8988T (cell line): ENCODE measurements around the gene NBPF9.
"Not testable (repeated sequence)": the region's sequence is repeated elsewhere in the genome, so short reads cannot be mapped to it uniquely, and the experiment has no call there.

Experiments
- DNase-seq: peaks from one replicate; pipeline ENCODE4 v3.0.0; 2011

Gene NBPF9

GRCh38 chr1:149103109-149104081 lies at the start of gene NBPF9:
Gene NBPF9, minus strand, starts transcription at chr1:149103551. Its CDS starts 21,412 bp downstream, at chr1:149082139.
- not testable (repeated sequence) for DNase-seq

GRCh38 chr1:149149909-149150308 lies 46.6 kb upstream of the NBPF9 start:
- not testable (repeated sequence) for DNase-seq

GRCh38 chr1:149137585-149137984 lies 34.2 kb upstream of the NBPF9 start:
- not testable (repeated sequence) for DNase-seq

- not testable (repeated sequence) for DNase-seq
Observed at GRCh38 chr1:149130938-149131337, 27.6 kb upstream of the NBPF9 start.

GRCh38 chr1:149129245-149129644 lies 25.9 kb upstream of the NBPF9 start:
- DNase-seq = not testable (repeated sequence)

- not testable (repeated sequence) for DNase-seq
Observed at GRCh38 chr1:149126555-149127145, 23.3 kb upstream of the NBPF9 start.

GRCh38 chr1:149123948-149124926 lies 20.9 kb upstream of the NBPF9 start:
- not testable (repeated sequence) for DNase-seq

GRCh38 chr1:149112828-149113227 lies 9.5 kb upstream of the NBPF9 start:
- not testable (repeated sequence) for DNase-seq

- not testable (repeated sequence) for DNase-seq
Observed at GRCh38 chr1:149110343-149110742, 7.0 kb upstream of the NBPF9 start.

GRCh38 chr1:149102574-149102973 lies 777 bp downstream of the NBPF9 start:
- DNase-seq = not testable (repeated sequence)

GRCh38 chr1:149098276-149098675 lies 5.1 kb downstream of the NBPF9 start:
- DNase-seq = not testable (repeated sequence)

GRCh38 chr1:149093155-149093554 lies 10.2 kb downstream of the NBPF9 start:
- DNase-seq = not testable (repeated sequence)

GRCh38 chr1:149075505-149076127 lies 27.7 kb downstream of the NBPF9 start:
- not testable (repeated sequence) for DNase-seq

- not testable (repeated sequence) for DNase-seq
Observed at GRCh38 chr1:149064611-149065010, 38.7 kb downstream of the NBPF9 start.

GRCh38 chr1:149043056-149043455 lies 60.3 kb downstream of the NBPF9 start:
- DNase-seq = not testable (repeated sequence)

GRCh38 chr1:149033916-149034315 lies 69.4 kb downstream of the NBPF9 start:
- not testable (repeated sequence) for DNase-seq

GRCh38 chr1:149024327-149024726 lies 79.0 kb downstream of the NBPF9 start:
- DNase-seq = not testable (repeated sequence)

- not testable (repeated sequence) for DNase-seq
Observed at GRCh38 chr1:149018577-149018976, 84.8 kb downstream of the NBPF9 start.

GRCh38 chr1:149016626-149017025 lies 86.7 kb downstream of the NBPF9 start:
- not testable (repeated sequence) for DNase-seq

GRCh38 chr1:149015522-149015921 lies 87.8 kb downstream of the NBPF9 start:
- not testable (repeated sequence) for DNase-seq

- not testable (repeated sequence) for DNase-seq
Observed at GRCh38 chr1:149013513-149013912, 89.8 kb downstream of the NBPF9 start.

- not testable (repeated sequence) for DNase-seq
Observed at GRCh38 chr1:149012599-149012998, 90.8 kb downstream of the NBPF9 start.
